ENCODE data around the gene ADPRS.

Gene ADPRS, protein sequence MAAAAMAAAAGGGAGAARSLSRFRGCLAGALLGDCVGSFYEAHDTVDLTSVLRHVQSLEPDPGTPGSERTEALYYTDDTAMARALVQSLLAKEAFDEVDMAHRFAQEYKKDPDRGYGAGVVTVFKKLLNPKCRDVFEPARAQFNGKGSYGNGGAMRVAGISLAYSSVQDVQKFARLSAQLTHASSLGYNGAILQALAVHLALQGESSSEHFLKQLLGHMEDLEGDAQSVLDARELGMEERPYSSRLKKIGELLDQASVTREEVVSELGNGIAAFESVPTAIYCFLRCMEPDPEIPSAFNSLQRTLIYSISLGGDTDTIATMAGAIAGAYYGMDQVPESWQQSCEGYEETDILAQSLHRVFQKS

GRCh38 chr1:36088577-36089392 is at the start of gene ADPRS:
TSS of gene ADPRS (plus strand) at chr1:36088892. CDS start at chr1:36088905, 13 bp downstream.
- DNase-seq: peak; percentile 92

- DNase-seq: no peak
Observed at GRCh38 chr1:36040238-36040637, 48.5 kb upstream of the ADPRS start.

DNA sequence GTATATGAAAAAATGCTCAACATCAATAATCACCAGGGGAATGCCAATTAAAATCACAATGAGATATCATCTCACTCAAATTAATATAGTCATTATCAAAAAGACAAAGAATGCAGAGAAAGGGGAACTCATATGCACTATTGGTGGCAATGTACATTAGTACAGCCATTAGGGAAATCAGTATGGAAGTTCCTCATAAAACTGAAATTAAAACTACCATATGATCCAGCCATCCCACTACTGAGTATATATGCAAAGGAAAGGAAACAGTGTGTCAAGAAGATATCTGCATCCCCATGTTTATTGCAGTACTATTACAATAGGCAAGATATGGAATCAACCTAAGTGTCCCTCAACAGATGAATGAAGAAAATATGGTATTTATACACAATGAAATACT is 36.9 kb upstream of the ADPRS start:
- DNase-seq: no peak

DNA sequence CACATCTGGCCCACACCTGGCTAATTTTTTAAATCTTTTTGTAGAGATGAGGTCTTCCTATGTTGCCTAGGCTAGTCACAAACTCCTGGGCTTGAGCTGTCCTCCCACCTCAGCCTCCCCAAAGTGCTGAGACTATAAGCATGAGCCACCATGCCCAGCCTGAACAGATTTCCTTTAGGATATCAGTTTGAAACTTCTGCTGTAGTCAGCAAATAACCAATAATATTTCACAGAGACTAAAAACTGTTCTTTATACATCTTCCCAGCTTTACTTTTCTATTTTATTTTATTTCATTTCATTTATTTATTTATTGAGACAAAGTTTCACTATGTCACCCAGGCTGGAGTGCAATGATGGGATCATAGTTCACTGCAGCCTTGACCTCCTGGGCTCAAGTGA is 34.7 kb upstream of the ADPRS start:
- no peak for DNase-seq

GRCh38 chr1:36055706-36056105 is 33.0 kb upstream of the ADPRS start:
- no peak for DNase-seq

- no peak for DNase-seq
Observed at GRCh38 chr1:36062315-36062714, 26.4 kb upstream of the ADPRS start.

- no peak for DNase-seq
Observed at GRCh38 chr1:36067871-36068270, 20.8 kb upstream of the ADPRS start.

DNA sequence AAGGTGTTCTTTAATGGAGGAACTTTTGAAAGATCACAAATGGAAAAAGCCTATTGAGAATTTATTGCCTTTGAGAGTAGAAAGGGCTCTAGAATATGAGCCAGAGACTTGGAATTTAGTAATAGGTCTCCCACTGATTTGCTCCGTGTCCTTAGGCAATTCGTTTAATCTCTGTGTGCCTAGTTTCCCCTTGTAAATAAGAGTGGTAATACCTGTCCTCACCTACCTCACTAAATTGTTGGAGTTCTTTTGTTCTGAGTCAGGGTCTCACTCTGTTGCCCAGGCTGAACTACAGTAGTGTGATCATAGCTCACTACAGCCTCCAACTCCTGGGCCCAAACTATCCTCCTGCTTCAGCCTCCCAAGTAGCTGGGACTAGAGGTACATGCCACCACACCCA is 19.8 kb upstream of the ADPRS start:
- no peak for DNase-seq

- no peak for DNase-seq
Observed at GRCh38 chr1:36070349-36070748, 18.3 kb upstream of the ADPRS start.

- DNase-seq: no peak
Observed at GRCh38 chr1:36076979-36077573, 11.6 kb upstream of the ADPRS start.

- DNase-seq: no peak
Observed at GRCh38 chr1:36080236-36080635, 8.5 kb upstream of the ADPRS start.

- DNase-seq: no peak
Observed at GRCh38 chr1:36080801-36081200, 7.9 kb upstream of the ADPRS start.

DNA sequence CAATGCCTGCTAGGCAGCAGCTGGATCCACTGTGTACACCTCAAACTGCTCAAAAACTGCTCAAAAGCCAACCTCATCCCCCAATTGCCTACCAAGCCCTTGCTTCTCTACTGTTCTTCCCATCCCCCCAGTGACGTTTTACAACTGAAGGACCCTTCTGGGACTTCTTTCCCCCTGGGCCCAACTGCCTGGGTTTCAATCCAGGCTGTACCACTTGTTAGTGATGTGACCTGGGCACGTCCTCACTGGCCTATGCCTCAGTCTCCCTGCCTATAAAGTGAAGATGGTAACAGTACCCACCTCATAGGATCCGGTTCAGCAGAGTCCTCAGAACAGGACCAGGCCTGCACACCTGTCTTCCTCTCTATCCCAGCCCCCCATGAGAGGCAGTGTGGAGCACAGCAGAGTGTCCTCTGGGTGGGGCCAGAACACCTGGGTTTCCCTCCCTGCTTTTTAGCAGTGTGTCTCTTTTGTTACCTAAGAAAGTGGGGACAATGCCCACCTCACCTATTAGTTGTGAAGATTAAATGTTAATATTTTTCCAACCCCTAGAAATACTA is 6.7 kb upstream of the ADPRS start:
- DNase-seq: no peak

- no peak for DNase-seq
Observed at GRCh38 chr1:36083219-36083618, 5.5 kb upstream of the ADPRS start.

GRCh38 chr1:36083635-36084496 is 4.8 kb upstream of the ADPRS start, which contains the start of gene TEKT2:
TSS of gene TEKT2 (plus strand) at chr1:36084094. CDS start at chr1:36084922, 828 bp downstream.
- peak; percentile 18 for DNase-seq

DNA sequence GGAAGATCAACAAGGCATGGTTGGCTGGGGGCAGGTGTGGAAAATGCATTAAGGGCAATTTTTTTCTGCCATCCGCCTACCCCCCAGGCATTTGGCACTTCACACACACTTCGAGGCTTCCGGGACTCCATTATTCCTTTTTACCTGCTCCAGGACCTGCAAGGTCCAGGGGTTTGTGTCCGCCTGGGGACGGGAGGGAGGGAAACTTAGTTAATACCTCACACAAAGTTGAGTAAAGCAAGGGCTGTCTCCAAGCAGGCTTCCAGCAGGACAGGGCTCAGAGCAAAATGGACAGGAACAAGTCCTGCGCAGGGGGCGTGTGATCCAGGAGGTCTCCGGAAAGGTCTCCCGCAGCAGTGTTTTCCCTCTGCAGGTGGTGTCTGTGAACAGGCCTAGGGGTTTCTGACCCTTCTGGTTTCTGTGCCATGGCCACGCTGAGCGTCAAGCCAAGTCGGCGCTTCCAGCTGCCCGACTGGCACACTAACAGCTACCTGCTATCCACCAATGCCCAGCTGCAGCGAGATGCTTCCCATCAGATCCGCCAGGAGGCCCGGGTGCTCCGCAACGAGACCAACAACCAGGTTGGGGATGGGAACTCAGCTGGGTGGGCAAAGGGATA is 4.1 kb upstream of the ADPRS start:
- DNase-seq: no peak

DNA sequence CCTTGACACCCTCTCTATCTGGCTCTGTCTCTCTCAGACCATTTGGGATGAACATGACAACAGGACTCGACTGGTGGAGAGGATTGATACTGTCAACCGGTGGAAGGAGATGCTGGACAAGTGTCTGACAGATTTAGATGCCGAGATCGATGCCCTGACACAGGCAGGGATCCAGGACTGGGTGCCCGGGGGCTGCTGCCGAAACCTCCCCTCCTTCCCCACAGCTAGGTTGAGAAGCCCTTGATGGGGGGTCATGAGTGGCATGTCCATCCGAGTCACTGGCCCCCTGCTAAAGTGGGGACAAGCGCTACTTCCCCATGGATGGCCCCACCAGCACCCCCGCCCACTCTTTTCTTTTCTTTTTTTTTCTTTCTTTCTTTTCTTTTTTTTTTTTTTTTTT is 3.6 kb upstream of the ADPRS start:
- no peak for DNase-seq

DNA sequence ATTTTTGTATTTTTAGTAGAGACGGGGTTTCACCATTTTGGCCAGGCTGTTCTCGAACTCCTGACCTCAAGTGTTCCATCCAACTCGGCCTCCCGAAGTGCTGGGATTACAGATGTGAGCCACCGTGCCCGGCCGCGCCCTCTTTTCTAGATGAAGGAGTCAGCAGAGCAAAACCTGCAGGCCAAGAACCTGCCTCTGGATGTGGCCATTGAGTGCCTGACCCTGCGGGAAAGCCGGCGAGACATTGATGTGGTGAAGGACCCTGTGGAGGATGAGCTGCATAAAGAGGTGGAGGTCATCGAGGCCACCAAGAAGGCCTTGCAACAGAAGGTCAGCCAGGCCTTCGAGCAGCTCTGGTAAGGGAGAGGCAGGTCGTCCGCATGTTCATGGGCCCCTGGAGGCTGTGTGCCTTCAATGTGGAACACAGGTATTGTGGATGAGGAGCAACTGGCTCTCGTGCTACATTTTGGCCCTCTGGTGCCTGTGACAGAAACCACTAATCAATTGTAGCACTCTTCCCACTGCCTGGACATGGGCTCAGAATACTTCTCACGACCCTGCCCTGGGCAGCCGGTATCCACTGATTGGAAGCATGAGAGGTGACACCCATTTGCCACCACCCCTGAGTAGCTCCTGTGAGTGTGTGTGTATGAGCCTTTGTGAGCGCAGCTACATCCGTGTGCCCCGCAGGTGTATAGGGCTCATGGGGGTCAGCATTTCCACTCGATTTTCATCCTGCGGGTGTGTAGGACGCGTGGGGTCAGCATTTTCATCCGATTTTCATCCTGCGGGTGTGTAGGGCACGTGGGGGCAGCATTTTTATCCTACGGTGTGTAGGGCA is 2.8 kb upstream of the ADPRS start:
- DNase-seq: no peak

DNA sequence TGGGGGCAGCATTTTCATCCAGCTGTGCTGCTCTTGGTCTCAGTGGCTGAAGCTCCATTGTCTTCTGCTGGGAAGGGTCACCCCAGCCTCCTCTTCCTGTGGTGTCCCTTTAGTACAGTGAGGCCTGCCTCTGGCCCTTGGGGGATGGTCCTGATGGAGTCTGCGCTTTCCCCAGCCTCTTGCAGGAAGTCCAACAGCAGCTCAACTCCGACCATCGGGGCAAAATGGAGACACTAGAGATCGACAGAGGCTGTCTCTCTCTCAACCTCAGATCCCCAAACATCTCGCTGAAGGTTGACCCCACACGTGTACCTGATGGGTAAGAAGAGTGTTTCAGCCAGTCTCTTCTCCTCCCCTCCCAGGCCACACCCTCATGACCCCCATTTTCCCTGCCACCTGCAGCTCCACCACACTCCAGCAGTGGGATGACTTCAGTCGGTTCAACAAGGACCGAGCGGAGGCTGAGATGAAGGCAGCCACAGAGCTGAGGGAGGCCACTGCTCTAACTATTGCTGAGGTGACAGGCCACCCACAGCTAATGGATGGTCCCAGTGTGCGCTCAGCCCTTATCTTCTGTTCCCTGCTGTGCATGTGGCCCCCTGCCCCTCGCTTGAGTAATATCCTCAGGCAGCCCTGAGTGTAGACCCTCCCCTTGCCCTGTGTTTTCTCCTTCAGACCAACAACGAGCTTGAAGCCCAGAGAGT is 2.0 kb upstream of the ADPRS start:
- no peak for DNase-seq
